Ascending aorta (tissue), 2 donors: Measurements from ENCODE around the gene PSMD5. TPM values are rescaled to one million over a fixed set of nuclear protein-coding genes. Genes with fewer than 3 reads are reported as not detected.

Experiments
- DNase-seq, 2 donors: peaks; one replicate each; pipeline ENCODE4 v3.0.0-alpha.2; 2019; ENCODE audit warnings: low spot score in 2 of 2
- H3K27ac ChIP-seq, 2 donors: fragments of 200-600 bp; sonication (generic); one replicate each; pipeline ENCODE4 v1.5.1; 2016 to 2017; ENCODE audit warnings: mild to moderate bottlenecking in 1 of 2
- H3K27me3 ChIP-seq: fragments of 200-600 bp; sonication (generic); one replicate; pipeline ENCODE4 v1.5.1; 2017
- H3K36me3 ChIP-seq, 2 donors: fragments of 200-600 bp; sonication (generic); one replicate each; pipeline ENCODE4 v1.5.1; 2016
- H3K4me1 ChIP-seq, 2 donors: fragments of 200-600 bp; sonication (generic); one replicate each; pipeline ENCODE4 v1.5.1; 2016 to 2017; ENCODE audit warnings: mild to moderate bottlenecking in 1 of 2
- H3K4me3 ChIP-seq, 2 donors: fragments of 200-600 bp; sonication (generic); one replicate each; pipeline ENCODE4 v1.5.1; 2016 to 2017; ENCODE audit warnings: mild to moderate bottlenecking in 1 of 2
- H3K9me3 ChIP-seq, 2 donors: fragments of 200-600 bp; sonication (generic); one replicate each; pipeline ENCODE4 v1.5.1; 2016
- CTCF ChIP-seq, 3 experiments: fragments of 200-600 bp in 2 of 3; fragments of 450-650 bp in 1 of 3; sonication (generic) in 2 of 3; IDR thresholded peaks; one replicate each; pipeline ENCODE4 v1.5.1; 2016 to 2019; ENCODE audit warnings: antibody characterized with exemption in 3 of 3, mild to moderate bottlenecking in 1 of 3, moderate library complexity in 1 of 3
- intact Hi-C: fragments of 100-400 bp; cut with DNase I; formaldehyde crosslinking; loops from one replicate; pipeline ENCODE4 v1.15.1; 2023
- total RNA-seq: library from RNA; depleted of rRNA; stranded (reverse); fragments of >200 nt; gene quantifications from one replicate; pipeline ENCODE4 v1.1.0, GENCODE V29; 2016

The PSMD5 gene
- total RNA-seq, 1 donor from 2014 or later, result 18.2 TPM

GRCh38 chr9:120801441-120801840 is 41.3 kb downstream of the PSMD5 start:
- Histone ChIP-seq H3K9me3 (no peaks in the 10 kb centered on the region), H3K4me3 (no peak overlapping the region), H3K27ac (no peak overlapping the region), H3K36me3 (no peaks in the 10 kb centered on the region), H3K4me1 (no peaks in the 10 kb centered on the region), H3K27me3 (no peaks in the 10 kb centered on the region)
- TF ChIP-seq CTCF (IDR thresholded peaks at IDR 0.05), result no peak
- intact Hi-C loops, result no loop called here
- no peak for DNase-seq

GRCh38 chr9:120792898-120793765 is 49.6 kb downstream of the PSMD5 start, which contains the start of gene FBXW2:
Gene FBXW2, minus strand, starts transcription at chr9:120793416. Its CDS starts 5,158 bp downstream, at chr9:120788258.
- Histone ChIP-seq H3K27me3 (no peaks in the 10 kb centered on the region), H3K4me1 (peaks cover 7 to 31% of the 10 kb centered on the region in 2 donors), H3K9me3 (no peaks in the 10 kb centered on the region), H3K27ac (peak within 1 kb of the TSS; percentile 88 to 95), H3K4me3 (peak within 1 kb of the TSS; percentile 98 to 99), H3K36me3 (peaks cover 0 to 5% of the 10 kb centered on the region in 2 donors)
- intact Hi-C loops, result loop anchor here (1.0 to 5.0 kb wide), 4 partner anchors 49 to 1469 kb away; partner anchors contain the start of genes MRRF, PSMD5 and RBM18
- peak in 1 of 3 experiments; percentile 4 for TF ChIP-seq CTCF (IDR thresholded peaks at IDR 0.05)
- peak; percentile 56 to 95 for DNase-seq

DNA sequence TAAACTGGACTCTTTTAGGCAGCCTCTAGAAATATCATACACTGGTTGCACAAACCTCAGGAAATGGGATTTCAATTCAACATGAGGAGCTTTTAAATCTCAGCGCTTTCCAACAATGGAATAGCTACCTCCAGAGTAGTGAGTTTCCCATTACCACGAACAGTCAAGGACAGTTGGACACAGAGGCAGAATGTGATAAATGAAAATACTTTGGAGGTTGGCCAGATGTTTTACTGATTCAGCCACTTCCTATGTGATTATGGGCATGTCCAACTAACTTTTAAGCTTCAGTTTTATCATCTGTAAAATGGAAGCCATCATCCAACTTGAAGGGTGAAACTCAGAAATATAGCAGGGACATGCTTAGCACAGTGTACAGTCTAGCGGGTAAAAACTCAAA is 51.6 kb downstream of the PSMD5 start:
- no peak for DNase-seq
- Histone ChIP-seq H3K27ac (no peak overlapping the region), H3K4me1 (peaks cover 7 to 34% of the 10 kb centered on the region in 2 donors), H3K27me3 (no peaks in the 10 kb centered on the region), H3K4me3 (no peak overlapping the region), H3K36me3 (peaks cover 12 to 25% of the 10 kb centered on the region in 2 donors), H3K9me3 (no peaks in the 10 kb centered on the region)
- TF ChIP-seq CTCF (IDR thresholded peaks at IDR 0.05), result no peak
- intact Hi-C loops, result loop anchor here (5.0 kb wide), 2 partner anchors 76 to 1471 kb away; partner anchors contain the start of genes MRRF and RBM18

DNA sequence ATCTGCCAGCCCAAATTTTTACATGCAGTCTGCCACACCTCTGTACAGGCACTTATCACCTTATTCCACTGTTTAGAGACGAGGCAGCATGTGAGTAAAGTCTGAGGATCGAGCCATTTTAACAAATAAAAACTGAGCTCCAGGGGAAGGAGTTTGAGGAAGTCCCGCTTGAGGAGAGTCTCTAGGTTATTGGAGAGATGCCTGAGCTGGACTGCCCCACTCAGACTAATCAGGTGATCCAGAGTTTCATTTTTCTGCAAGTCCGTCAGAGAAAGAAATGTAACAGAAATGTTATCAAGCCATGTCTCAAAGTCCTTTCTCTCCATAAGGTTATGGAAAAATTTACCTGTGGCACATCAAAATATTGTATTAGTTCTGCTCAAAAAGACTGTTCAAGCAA is 54.8 kb downstream of the PSMD5 start:
- Histone ChIP-seq H3K36me3 (peaks cover 14 to 36% of the 10 kb centered on the region in 2 donors), H3K4me1 (peaks cover 4 to 27% of the 10 kb centered on the region in 2 donors), H3K27ac (no peak overlapping the region), H3K9me3 (no peaks in the 10 kb centered on the region), H3K27me3 (no peaks in the 10 kb centered on the region), H3K4me3 (no peak overlapping the region)
- TF ChIP-seq CTCF (IDR thresholded peaks at IDR 0.05), result no peak
- no peak for DNase-seq
- intact Hi-C loops, result no loop called here

DNA sequence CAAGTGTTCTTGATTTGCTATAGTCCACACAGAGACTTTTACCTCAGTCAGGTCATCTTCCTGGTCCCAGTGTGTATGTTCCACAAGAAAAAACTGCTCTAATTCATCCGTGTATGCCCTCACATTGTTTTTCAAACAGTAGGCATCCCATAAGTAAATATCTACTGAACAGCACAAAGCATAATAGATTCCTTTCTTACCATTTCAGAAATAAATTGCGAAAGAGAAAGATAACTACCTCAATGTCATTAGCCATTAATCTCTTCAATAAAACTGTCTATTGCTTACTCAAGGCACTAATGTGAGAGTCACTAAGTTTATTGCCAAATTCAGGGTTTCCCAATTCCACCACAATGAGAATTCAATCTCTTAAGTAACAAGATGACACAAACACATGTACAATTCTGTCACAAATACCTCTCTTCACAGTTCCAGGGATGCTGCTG is 59.1 kb downstream of the PSMD5 start:
- TF ChIP-seq CTCF (IDR thresholded peaks at IDR 0.05), result no peak
- intact Hi-C loops, result no loop called here
- no peaks in the 10 kb centered on the region for H3K9me3 ChIP-seq
- no peak overlapping the region for H3K4me3 ChIP-seq
- peaks cover 14 to 43% of the 10 kb centered on the region in 2 donors for H3K36me3 ChIP-seq
- H3K27me3 ChIP-seq, result no peaks in the 10 kb centered on the region
- DNase-seq, result no peak
- H3K27ac ChIP-seq, result no peak overlapping the region
- peaks cover 0 to 5% of the 10 kb centered on the region in 2 donors for H3K4me1 ChIP-seq
